Left forelimb (tissue), 1 donor: Measurements from ENCODE around the gene UBXN7.
"Not testable (repeated sequence)": the region's sequence is repeated elsewhere in the genome, so short reads cannot be mapped to it uniquely, and the experiment has no call there.

Experiments used
- DNase-seq: peaks from one replicate; pipeline ENCODE4 v3.0.0-alpha.2; 2018; ENCODE audit warnings: low spot score

The UBXN7 gene

GRCh38 chr3:196418601-196419000 lies 13.6 kb downstream of the UBXN7 start:
- DNase-seq, result no peak

GRCh38 chr3:196414469-196414868 lies 17.8 kb downstream of the UBXN7 start:
- no peak for DNase-seq

GRCh38 chr3:196412704-196413103 lies 19.5 kb downstream of the UBXN7 start:
- no peak for DNase-seq

GRCh38 chr3:196409409-196409808 lies 22.8 kb downstream of the UBXN7 start:
- no peak for DNase-seq

GRCh38 chr3:196408565-196409300 lies 23.5 kb downstream of the UBXN7 start:
- DNase-seq, result no peak

- DNase-seq, result no peak
Observed at GRCh38 chr3:196406811-196407470, 25.3 kb downstream of the UBXN7 start.

GRCh38 chr3:196400331-196400730 lies 31.9 kb downstream of the UBXN7 start:
- DNase-seq, result no peak

- no peak for DNase-seq
Observed at GRCh38 chr3:196399485-196399945, 32.7 kb downstream of the UBXN7 start.

- no peak for DNase-seq
Observed at GRCh38 chr3:196398782-196399181, 33.4 kb downstream of the UBXN7 start.

- DNase-seq, result no peak
Observed at GRCh38 chr3:196397941-196398340, 34.3 kb downstream of the UBXN7 start.

GRCh38 chr3:196390116-196390515 lies 42.1 kb downstream of the UBXN7 start:
- no peak for DNase-seq

GRCh38 chr3:196388956-196389355 lies 43.3 kb downstream of the UBXN7 start:
- no peak for DNase-seq

- DNase-seq, result not testable (repeated sequence)
Observed at GRCh38 chr3:196387941-196388340, 44.3 kb downstream of the UBXN7 start.

- not testable (repeated sequence) for DNase-seq
Observed at GRCh38 chr3:196386797-196387196, 45.4 kb downstream of the UBXN7 start.

GRCh38 chr3:196386034-196386433 lies 46.2 kb downstream of the UBXN7 start:
- not testable (repeated sequence) for DNase-seq

GRCh38 chr3:196385446-196385845 lies 46.8 kb downstream of the UBXN7 start:
- not testable (repeated sequence) for DNase-seq

GRCh38 chr3:196378146-196378841 lies 53.9 kb downstream of the UBXN7 start:
- no peak for DNase-seq

- no peak for DNase-seq
Observed at GRCh38 chr3:196377321-196377720, 54.9 kb downstream of the UBXN7 start.

- no peak for DNase-seq
Observed at GRCh38 chr3:196365736-196366135, 66.5 kb downstream of the UBXN7 start.

- no peak for DNase-seq
Observed at GRCh38 chr3:196360586-196360985, 71.6 kb downstream of the UBXN7 start.

GRCh38 chr3:196358540-196358939 lies 73.7 kb downstream of the UBXN7 start:
- DNase-seq, result not testable (repeated sequence)

GRCh38 chr3:196357905-196358304 lies 74.3 kb downstream of the UBXN7 start:
- DNase-seq, result no peak

- no peak for DNase-seq
Observed at GRCh38 chr3:196356556-196356955, 75.7 kb downstream of the UBXN7 start.
